SK-N-SH treated with all-trans-retinoic acid at 6 μM for 48 hours (cell line): Measurements from ENCODE around the gene PPP2R5B.

Experiments
- TOX ChIP-seq: fragments of 250-450 bp; sonication (Bioruptor Pico); IDR thresholded peaks from 2 replicates; pipeline ENCODE4 v1.8.0; 2021; ENCODE audit warnings: mild to moderate bottlenecking, moderate library complexity, borderline replicate concordance
- TF ChIP-seq, protein P1 (sequence below): fragments of 250-450 bp; sonication (Bioruptor Pico); IDR thresholded peaks from 2 replicates; pipeline ENCODE4 v1.8.0; 2020; ENCODE audit warnings: mild to moderate bottlenecking, moderate library complexity, borderline replicate concordance

DNA sequence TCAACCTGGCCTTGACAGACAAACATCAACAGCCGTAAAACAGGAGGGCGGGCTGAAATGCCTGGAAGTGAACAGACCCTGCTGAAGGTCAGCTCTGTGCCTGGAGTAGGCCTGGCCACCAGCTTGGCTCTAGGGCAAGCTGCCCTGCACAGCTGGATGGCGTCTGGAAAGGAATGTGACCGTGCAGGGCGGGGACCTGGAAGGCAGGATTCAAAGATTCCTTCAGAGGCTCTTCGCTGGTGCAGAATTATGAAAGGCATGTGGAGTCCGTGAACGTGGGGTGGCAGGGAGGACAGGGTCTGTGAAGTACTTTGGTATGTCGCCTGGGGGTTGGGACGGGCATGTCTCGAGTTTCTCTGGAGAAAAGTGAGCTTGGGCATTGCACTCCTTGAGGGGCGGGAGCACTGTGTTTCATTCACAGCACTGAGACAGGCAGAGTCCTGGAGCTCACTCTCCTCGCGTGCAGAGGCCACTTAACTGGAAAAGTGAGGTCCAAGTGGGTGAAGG, 47.6 kb upstream of the PPP2R5B start:
- TF ChIP-seq, protein P1, sequence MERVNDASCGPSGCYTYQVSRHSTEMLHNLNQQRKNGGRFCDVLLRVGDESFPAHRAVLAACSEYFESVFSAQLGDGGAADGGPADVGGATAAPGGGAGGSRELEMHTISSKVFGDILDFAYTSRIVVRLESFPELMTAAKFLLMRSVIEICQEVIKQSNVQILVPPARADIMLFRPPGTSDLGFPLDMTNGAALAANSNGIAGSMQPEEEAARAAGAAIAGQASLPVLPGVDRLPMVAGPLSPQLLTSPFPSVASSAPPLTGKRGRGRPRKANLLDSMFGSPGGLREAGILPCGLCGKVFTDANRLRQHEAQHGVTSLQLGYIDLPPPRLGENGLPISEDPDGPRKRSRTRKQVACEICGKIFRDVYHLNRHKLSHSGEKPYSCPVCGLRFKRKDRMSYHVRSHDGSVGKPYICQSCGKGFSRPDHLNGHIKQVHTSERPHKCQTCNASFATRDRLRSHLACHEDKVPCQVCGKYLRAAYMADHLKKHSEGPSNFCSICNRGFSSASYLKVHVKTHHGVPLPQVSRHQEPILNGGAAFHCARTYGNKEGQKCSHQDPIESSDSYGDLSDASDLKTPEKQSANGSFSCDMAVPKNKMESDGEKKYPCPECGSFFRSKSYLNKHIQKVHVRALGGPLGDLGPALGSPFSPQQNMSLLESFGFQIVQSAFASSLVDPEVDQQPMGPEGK (CRISPR knock-in tag): no peak
- no peak for TF ChIP-seq TOX
